OCI-LY7 (cell line): ENCODE measurements around the gene MAGEA2B.

ENCODE experiments used
- EZH2phosphoT487 ChIP-seq: fragments of 200-600 bp; sonication (generic); IDR thresholded peaks from 2 replicates; pipeline ENCODE4 v1.6.1; 2018; ENCODE audit warnings: low read depth, borderline replicate concordance, mild to moderate bottlenecking, mixed run types, antibody characterized with exemption, low read length, moderate library complexity, mixed read lengths
- TF ChIP-seq, protein P1 (sequence below): fragments of 200-600 bp; sonication (generic); conservative IDR thresholded peaks from 2 replicates; pipeline ENCODE4 v1.5.1; 2014; ENCODE audit warnings: mild to moderate bottlenecking, antibody characterized with exemption, low read length, moderate library complexity, mixed read lengths

DNA sequence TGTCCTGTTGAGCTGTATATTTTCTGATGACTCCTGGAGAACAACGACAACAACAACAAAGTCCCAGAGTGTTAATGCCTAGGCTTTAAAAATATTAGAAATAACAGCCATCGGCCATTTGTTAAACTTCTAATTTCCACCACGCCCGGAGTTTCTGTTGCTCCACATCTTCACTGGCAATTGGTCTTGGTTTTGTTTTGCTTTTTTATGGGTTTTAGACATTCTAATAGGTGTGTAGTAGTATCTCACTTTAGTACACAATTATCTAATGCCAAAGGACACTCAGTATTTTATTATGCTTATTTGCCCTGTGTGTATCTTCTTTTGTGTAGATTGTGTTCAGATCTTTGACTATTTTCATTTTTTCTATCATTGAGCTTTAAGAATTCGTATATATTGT, 24.1 kb downstream of the MAGEA2B start:
- TF ChIP-seq, protein P1, sequence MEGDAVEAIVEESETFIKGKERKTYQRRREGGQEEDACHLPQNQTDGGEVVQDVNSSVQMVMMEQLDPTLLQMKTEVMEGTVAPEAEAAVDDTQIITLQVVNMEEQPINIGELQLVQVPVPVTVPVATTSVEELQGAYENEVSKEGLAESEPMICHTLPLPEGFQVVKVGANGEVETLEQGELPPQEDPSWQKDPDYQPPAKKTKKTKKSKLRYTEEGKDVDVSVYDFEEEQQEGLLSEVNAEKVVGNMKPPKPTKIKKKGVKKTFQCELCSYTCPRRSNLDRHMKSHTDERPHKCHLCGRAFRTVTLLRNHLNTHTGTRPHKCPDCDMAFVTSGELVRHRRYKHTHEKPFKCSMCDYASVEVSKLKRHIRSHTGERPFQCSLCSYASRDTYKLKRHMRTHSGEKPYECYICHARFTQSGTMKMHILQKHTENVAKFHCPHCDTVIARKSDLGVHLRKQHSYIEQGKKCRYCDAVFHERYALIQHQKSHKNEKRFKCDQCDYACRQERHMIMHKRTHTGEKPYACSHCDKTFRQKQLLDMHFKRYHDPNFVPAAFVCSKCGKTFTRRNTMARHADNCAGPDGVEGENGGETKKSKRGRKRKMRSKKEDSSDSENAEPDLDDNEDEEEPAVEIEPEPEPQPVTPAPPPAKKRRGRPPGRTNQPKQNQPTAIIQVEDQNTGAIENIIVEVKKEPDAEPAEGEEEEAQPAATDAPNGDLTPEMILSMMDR = no peak
- no peak for TF ChIP-seq EZH2phosphoT487
